Activated T-helper 17 cell treated with anti-CD3 and anti-CD28 coated beads, Interleukin-2, amount 50 U/mL, for 72 hours (primary cell): ENCODE results near the gene NDUFB3. TPM values are rescaled to one million over a fixed set of nuclear protein-coding genes. Genes with fewer than 3 reads are reported as not detected.
"Not testable (repeated sequence)": the region's sequence is repeated elsewhere in the genome, so short reads cannot be mapped to it uniquely, and the experiment has no call there.

Experiments
- ATAC-seq: fragments of 150-1000 bp; cut with Tn5 transposase; replicated peaks from 2 replicates; pipeline ENCODE4 v1.10.0; 2021; ENCODE audit warnings: mild to moderate bottlenecking, moderate library complexity
- H3K27ac Mint-ChIP-seq: one replicate; pipeline ENCODE4 v1.8.0; 2022; ENCODE audit warnings: mixed read lengths
- H3K27me3 Mint-ChIP-seq: one replicate; pipeline ENCODE4 v1.8.0; 2022; ENCODE audit warnings: mixed read lengths
- H3K36me3 Mint-ChIP-seq: one replicate; pipeline ENCODE4 v1.8.0; 2022; ENCODE audit warnings: low read depth, mild to moderate bottlenecking, mixed read lengths
- H3K4me1 Mint-ChIP-seq: one replicate; pipeline ENCODE4 v1.8.0; 2022; ENCODE audit warnings: mixed read lengths
- H3K4me3 Mint-ChIP-seq: one replicate; pipeline ENCODE4 v1.8.0; 2022; ENCODE audit warnings: mild to moderate bottlenecking, mixed read lengths
- H3K9me3 Mint-ChIP-seq: one replicate; pipeline ENCODE4 v1.8.0; 2022; ENCODE audit warnings: mixed read lengths
- total RNA-seq, 2 donors: library from RNA; stranded (reverse); gene quantifications; one replicate each; pipeline ENCODE4 v1.2.3, GENCODE V29; 2022

Gene NDUFB3
- total RNA-seq, 2 donors from 2014 or later = 68.7 to 99.3 TPM

DNA sequence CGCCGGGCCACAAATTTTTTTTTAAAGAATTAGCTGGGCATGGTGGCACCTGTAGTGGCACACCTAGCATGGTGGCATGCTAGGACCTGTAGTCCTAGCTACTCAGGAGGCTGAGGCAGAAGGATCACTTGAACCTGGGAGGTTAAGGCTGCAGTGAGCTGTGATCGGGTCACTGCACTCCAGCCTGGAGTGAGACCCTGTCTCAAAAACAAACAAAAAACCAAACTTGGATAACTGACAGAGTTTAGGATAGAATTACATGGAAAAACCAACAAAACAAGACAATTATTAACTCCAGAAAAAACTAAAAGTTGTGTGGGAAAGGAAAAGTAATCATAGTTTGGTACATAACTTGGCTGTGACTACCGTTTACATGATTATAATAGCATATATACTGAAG, 42.5 kb downstream of the NDUFB3 start:
- Mint-ChIP-seq H3K27me3 (no peaks in the 10 kb centered on the region), H3K4me3 (peak overlapping the region; percentile 88), H3K36me3 (peaks cover 40% of the 10 kb centered on the region), H3K4me1 (peaks cover 8% of the 10 kb centered on the region), H3K27ac (peak overlapping the region; percentile 93), H3K9me3 (no peaks in the 10 kb centered on the region)
- ATAC-seq = no peak

DNA sequence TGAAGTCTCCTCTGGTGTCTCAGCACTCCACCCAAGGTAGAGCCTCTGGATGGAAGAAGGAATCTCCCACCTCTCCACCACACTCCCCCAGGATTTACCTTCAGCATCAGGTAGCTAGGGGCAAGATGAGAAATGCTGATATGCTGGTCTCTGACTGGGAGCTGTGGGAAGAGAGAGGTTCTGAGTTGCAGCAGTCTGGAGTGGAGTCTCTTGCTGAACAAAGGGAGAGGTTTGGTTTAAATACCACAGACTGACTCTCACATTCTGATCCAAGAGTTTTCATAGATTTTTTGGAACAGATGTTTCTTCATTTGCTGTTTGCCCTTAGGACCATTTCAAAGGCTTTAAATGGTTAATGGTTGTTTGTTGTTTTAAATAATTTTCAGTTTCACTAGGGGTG, 43.0 kb downstream of the NDUFB3 start:
- H3K36me3 Mint-ChIP-seq = peaks cover 45% of the 10 kb centered on the region
- peak overlapping the region; percentile 93 for H3K27ac Mint-ChIP-seq
- H3K9me3 Mint-ChIP-seq = no peaks in the 10 kb centered on the region
- no peak for ATAC-seq
- no peaks in the 10 kb centered on the region for H3K27me3 Mint-ChIP-seq
- peaks cover 8% of the 10 kb centered on the region for H3K4me1 Mint-ChIP-seq
- peak overlapping the region; percentile 88 for H3K4me3 Mint-ChIP-seq

DNA sequence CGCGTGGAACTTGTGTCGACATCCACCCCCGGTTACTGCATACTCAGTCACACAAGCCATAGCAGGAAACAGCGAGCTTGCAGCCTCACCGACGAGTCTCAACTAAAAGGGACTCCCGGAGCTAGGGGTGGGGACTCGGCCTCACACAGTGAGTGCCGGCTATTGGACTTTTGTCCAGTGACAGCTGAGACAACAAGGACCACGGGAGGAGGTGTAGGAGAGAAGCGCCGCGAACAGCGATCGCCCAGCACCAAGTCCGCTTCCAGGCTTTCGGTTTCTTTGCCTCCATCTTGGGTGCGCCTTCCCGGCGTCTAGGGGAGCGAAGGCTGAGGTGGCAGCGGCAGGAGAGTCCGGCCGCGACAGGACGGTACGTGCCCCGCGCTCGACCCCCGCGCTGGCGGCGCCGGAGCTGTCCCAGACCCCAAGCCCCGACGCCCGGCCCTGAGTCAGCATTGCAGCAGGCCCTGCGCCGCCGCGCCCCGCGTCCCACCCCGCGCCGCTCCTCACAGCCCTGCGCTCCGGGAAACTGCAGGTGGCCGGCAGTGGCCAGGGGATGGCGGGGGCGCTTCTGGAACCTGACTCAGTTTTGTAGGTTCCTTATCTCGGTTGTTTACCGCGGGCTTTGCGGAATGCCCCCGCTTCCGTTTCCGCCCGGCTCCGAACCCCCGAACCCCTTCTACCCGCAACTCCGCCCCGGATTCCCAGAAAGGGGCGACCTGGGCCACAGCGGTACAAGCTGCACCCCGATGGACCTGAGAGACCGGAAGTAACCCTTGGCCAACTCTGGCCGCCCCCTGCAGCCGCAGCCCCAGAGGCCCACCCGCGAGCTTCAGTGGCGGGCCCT, 44.5 kb downstream of the NDUFB3 start, which contains the start of gene CFLAR:
CFLAR (plus strand) TSS at position 50 of the 844 bp plus-strand sequence. CDS start 13,702 bp downstream, outside the sequence.
- Mint-ChIP-seq H3K27ac (peak within 1 kb of the TSS; percentile 93), H3K9me3 (no peaks in the 10 kb centered on the region), H3K36me3 (peaks cover 60% of the 10 kb centered on the region), H3K4me3 (peak within 1 kb of the TSS; percentile 88), H3K4me1 (peaks cover 8% of the 10 kb centered on the region), H3K27me3 (no peaks in the 10 kb centered on the region)
- peak; percentile 61 for ATAC-seq

DNA sequence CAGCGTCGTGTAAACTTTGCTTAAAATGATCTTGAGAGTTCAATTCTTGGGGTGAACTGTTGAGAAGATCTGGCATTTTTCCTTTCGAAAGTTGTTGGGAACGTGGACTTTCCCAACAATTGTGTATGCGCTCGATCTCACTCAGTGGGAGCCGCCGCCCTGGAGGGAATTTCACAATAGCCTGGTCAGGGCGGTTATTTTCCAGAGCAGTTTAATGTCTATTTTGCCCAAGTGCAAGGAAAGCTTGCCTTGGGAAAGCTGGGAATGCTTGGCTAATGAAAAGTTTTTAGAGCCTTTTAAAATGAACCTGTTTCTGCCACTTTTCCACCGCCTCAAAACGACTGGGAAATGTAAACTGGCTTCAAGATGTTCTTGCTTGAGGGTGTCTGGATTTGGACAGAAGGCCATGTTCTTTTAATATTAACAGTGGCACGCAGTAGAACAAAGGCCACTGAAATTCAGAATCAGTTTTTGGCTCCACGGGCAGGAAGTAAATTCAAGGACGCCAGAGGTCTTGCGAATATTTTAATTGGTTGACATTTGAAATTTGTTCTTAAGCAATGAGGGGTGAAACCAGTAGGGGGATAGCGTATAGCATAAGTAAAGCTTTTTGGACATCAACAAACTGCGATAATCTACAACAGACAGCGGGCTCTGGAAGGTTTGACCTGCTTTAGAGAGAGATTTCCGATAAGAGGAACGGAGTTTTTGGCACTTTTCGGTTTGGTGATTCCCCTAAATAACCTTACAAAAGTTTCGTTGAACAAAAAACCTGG, 45.3 kb downstream of the NDUFB3 start:
- Mint-ChIP-seq H3K4me1 (peaks cover 8% of the 10 kb centered on the region), H3K4me3 (peak overlapping the region; percentile 88), H3K27me3 (no peaks in the 10 kb centered on the region), H3K27ac (peak overlapping the region; percentile 93), H3K9me3 (no peaks in the 10 kb centered on the region), H3K36me3 (peaks cover 68% of the 10 kb centered on the region)
- ATAC-seq = peak; percentile 42

DNA sequence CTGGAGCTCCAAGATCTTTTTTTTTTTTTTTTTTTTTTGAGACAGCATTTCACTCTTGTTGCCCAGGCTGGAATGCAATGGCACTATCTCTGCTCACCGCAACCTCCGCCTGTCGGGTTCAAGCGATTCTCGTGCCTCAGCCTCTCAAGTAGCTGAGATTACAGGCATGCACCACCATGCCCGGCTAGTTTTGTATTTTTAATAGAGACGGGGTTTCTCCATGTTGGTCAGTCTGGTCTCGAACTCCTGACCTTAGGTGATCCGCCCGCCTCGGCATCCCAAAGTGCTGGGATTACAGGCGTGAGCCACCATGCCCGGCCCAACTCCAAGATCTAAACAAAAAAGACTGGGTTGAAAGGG, 45.9 kb downstream of the NDUFB3 start:
- Mint-ChIP-seq H3K4me3 (peak overlapping the region; percentile 88), H3K27ac (peak overlapping the region; percentile 93), H3K4me1 (peaks cover 14% of the 10 kb centered on the region), H3K36me3 (peaks cover 74% of the 10 kb centered on the region)
- not testable (repeated sequence) for H3K9me3 Mint-ChIP-seq, H3K27me3 Mint-ChIP-seq
- ATAC-seq = peak; percentile 1

DNA sequence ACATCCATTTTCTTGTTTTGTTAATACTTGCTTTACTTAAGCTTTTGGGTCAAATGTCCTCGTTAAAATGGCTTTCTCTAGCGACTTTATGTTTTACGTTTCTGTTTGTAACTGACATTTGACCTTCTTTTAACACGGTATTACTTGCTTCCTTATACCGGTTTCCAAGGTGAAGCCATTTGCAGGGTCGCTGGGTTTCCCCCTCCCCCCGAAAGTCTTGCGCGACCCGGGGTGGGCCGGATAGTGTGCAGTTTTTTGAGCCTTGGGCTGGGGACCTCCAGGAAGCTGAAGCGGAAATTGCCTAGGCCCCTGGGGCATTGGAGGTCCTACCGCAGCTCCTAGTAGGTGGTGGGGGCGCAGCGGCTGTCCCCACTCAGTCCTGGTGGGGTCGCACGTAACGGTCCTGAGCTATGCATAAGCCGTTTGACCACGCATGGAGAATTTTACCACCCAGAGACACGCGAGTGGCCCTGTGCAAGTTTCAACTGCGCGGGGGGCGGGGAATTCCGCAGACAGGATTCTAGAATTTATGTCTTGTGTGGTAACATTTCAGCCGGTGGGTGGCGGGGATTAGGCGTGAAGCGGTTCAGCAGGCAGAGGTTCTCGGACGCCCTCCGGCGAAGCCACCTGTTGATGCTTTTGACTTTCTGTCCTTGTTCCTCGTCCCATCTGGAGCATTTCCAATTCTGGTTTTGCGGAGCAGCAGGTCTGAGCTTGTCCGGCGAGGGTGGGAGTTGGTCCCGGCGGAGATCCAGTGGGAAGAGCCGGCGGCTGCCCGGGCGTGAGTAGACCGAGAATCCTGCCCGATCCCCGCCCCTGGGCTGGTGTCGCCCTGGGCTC, 46.5 kb downstream of the NDUFB3 start:
- H3K4me1 Mint-ChIP-seq = peaks cover 14% of the 10 kb centered on the region
- ATAC-seq = peak; percentile 38
- H3K27ac Mint-ChIP-seq = peak overlapping the region; percentile 93
- H3K36me3 Mint-ChIP-seq = peaks cover 80% of the 10 kb centered on the region
- peak overlapping the region; percentile 88 for H3K4me3 Mint-ChIP-seq
- H3K27me3 Mint-ChIP-seq = no peaks in the 10 kb centered on the region
- H3K9me3 Mint-ChIP-seq = no peaks in the 10 kb centered on the region

DNA sequence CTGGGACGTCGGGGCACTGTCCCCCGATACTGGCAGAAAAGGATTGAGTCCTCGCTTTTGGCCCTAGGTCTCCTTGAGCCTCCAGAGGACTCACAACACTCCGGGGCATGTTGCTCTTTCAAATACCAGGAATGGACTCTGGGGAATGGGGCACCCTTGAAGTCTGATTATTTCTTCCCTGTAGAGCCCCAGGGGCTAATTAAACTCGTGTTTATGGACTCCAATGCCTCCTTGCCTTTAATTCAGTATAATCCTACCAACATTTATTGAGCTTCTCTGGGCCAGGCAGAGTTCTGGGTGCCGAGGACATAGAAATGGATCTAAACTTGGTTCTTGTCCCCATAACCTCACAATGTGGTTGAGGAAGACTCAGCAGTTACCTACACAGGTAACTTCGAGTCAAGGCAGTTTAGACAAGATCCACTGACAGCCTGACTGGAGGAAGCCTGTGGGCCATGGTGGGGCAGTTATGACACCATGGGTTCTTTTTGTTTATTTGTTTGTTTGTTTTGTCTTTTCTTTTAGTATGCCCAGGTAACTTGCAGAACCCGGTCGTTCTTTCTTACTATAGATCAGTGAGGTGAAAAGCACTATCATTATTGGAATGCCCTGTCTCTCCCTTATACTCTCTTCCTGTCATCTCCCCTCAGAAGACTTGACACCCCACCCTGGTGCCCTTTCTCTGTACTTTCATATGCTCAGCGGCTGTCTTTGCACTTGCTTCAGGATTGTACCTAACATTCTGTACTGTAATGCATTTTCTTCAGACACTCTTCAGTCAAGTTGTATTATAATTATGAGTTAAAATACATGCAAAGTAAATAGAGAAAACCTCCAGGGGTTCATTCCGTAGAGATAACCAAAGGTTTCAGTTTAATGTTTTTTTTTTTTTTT, 47.4 kb downstream of the NDUFB3 start:
- Mint-ChIP-seq H3K9me3 (no peaks in the 10 kb centered on the region), H3K27me3 (no peaks in the 10 kb centered on the region), H3K4me1 (peaks cover 20% of the 10 kb centered on the region), H3K36me3 (peaks cover 89% of the 10 kb centered on the region), H3K27ac (peak overlapping the region; percentile 93), H3K4me3 (peak overlapping the region; percentile 88)
- no peak for ATAC-seq

DNA sequence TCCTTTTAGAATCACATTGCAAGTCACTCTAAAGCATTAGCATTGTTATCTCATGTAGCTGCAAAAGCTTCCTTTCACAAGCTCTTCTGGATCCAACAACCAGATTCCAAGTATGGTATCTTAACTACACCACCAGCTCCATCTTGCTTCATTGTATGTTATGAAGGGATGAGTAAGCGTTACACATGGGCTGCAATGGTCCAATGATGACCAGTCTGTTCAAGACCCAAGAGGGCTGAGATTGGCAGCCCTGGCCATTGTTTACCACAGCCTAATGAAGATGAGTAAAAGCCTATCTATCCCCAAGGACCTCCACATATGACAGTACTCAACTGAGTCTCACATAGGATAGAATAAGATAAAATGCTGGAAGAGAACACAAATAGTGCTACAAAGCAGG, 50.5 kb downstream of the NDUFB3 start:
- no peaks in the 10 kb centered on the region for H3K9me3 Mint-ChIP-seq

DNA sequence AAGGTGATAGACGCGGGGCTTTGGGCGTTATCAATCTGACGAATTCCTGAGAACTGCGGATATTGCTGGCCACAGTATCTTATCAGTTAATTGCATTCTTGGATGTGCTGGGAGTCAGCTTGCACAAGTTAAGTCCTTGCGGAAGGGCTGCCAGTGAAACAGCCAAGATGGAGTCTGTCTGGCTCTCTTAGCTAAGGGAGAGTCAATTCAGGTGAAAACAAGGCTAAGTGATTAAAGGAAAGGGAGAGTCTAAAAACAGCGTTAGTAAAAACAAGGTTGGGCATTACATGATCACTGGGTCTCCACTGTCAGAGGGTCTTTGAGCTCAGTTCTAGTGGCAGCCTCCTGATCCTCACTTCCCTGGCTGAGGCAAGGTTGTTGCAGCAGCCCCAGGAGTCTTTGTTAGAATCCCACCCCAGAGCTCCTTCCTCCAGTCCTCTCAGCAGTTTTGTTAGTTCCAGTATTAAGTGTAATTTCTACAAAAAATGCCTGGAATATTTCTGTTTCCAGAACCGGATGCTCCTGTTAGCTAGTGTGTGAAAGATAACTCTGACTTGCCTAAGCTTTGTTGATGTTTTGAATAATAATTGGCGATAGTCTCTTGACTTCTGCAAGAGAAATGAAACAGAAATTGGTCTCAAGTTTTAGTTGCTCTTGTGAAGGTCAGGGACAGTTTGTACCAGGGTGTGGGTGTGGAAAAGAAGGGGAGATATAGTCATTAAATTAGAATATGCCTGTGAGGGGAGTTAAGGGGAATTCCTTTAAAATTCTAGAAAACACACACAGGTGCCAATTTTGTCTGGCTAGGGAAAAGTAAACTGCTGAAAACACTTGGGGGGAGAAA, 54.7 kb downstream of the NDUFB3 start:
- Mint-ChIP-seq H3K36me3 (peaks cover 93% of the 10 kb centered on the region), H3K9me3 (no peaks in the 10 kb centered on the region)
- ATAC-seq = peak; percentile 11

More for the DNA sequence above, 50.5 kb downstream of the NDUFB3 start:
- ATAC-seq = peak; percentile 16
- H3K27me3 Mint-ChIP-seq = no peaks in the 10 kb centered on the region
- peaks cover 97% of the 10 kb centered on the region for H3K36me3 Mint-ChIP-seq
- peak overlapping the region; percentile 88 for H3K4me3 Mint-ChIP-seq
- peak overlapping the region; percentile 93 for H3K27ac Mint-ChIP-seq
- H3K4me1 Mint-ChIP-seq = peaks cover 33% of the 10 kb centered on the region

DNA sequence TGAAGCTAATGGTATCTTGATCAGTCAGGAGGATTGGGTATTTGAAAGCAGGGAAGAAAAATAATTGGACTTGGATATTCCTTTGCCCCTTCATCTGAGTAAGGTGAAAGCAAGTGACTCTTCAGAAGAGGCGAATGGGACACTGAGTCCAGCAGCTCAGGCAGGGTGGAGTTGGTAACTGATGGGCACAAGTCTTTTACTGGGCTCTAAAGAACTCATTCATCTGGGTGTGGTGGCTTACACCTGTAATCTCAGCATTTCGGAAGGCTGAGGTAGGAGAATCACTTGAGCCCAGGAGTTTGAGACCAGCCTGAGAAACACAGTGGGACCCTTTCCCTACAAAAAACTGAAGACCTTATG, 55.3 kb downstream of the NDUFB3 start:
- H3K27ac Mint-ChIP-seq = peak overlapping the region; percentile 93
- peaks cover 93% of the 10 kb centered on the region for H3K36me3 Mint-ChIP-seq
- H3K27me3 Mint-ChIP-seq = no peaks in the 10 kb centered on the region

More for the DNA sequence above, 54.7 kb downstream of the NDUFB3 start:
- Mint-ChIP-seq H3K4me3 (peak overlapping the region; percentile 88), H3K27me3 (no peaks in the 10 kb centered on the region), H3K4me1 (peaks cover 41% of the 10 kb centered on the region), H3K27ac (peak overlapping the region; percentile 93)

DNA sequence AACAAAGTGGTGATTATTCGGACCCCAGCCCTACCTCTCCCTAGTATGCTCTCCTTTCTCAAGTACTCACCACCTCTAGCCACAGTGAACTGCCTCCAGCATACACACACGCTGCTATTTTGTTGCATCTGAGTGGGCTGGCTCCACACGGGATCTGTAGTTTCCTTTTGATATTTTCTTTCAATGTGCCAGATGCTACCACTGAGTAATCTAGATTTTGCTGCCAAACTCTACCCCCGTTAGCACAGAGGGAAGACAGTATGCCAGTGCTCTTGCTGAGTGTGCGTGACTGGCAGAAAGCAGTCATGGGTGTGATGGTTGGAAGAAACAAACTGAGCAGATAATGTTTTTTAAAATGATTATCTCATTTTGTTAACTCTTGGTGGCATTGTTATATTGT, 55.8 kb downstream of the NDUFB3 start:
- Mint-ChIP-seq H3K9me3 (no peaks in the 10 kb centered on the region), H3K27me3 (no peaks in the 10 kb centered on the region), H3K27ac (peak overlapping the region; percentile 93), H3K36me3 (peaks cover 93% of the 10 kb centered on the region), H3K4me1 (peaks cover 38% of the 10 kb centered on the region), H3K4me3 (peak overlapping the region; percentile 88)
- ATAC-seq = peak; percentile 40

More for the DNA sequence above, 55.3 kb downstream of the NDUFB3 start:
- Mint-ChIP-seq H3K4me3 (peak overlapping the region; percentile 88), H3K4me1 (peaks cover 41% of the 10 kb centered on the region), H3K9me3 (no peaks in the 10 kb centered on the region)
- no peak for ATAC-seq

DNA sequence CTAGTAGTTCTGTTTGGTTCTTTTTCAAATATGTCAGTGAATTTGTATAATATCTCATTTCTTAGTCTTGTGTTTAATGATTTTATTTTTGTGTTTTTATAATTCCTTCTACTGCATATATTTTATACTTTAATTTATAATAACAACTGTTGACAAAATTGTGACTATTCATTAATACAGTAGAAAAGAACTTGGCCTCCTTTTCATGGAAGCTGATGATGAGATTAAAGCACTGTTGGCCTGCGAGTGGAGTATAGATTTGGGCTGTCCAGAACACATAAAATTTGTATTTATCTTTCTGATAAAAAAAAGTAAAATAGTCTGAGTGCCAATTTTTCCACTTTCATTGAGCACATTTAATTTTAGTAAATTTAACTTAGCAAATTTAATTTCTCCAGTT, 56.2 kb downstream of the NDUFB3 start:
- H3K9me3 Mint-ChIP-seq = no peaks in the 10 kb centered on the region
- H3K27ac Mint-ChIP-seq = peak overlapping the region; percentile 93
- no peak for ATAC-seq
- H3K27me3 Mint-ChIP-seq = no peaks in the 10 kb centered on the region
- peaks cover 41% of the 10 kb centered on the region for H3K4me1 Mint-ChIP-seq
- peak overlapping the region; percentile 88 for H3K4me3 Mint-ChIP-seq
- peaks cover 93% of the 10 kb centered on the region for H3K36me3 Mint-ChIP-seq
